Suprapubic skin (tissue), 4 donors: ENCODE measurements around the gene UBAP1L. TPM values are rescaled to one million over a fixed set of nuclear protein-coding genes. Genes with fewer than 3 reads are reported as not detected.

Experiments
- DNase-seq, 2 donors: peaks; one replicate each; pipeline ENCODE4 v3.0.0-alpha.2; 2019; ENCODE audit warnings: low spot score in 2 of 2
- H3K27ac ChIP-seq: fragments of 200-600 bp; sonication (generic); one replicate; pipeline ENCODE4 v1.5.1; 2019
- H3K27me3 ChIP-seq: fragments of 200-600 bp; sonication (generic); one replicate; pipeline ENCODE4 v1.5.1; 2019
- H3K36me3 ChIP-seq: fragments of 200-600 bp; sonication (generic); one replicate; pipeline ENCODE4 v1.5.1; 2019
- H3K4me1 ChIP-seq: fragments of 200-600 bp; sonication (generic); one replicate; pipeline ENCODE4 v1.5.1; 2019
- H3K4me3 ChIP-seq: fragments of 200-600 bp; sonication (generic); one replicate; pipeline ENCODE4 v1.5.1; 2019; ENCODE audit warnings: mild to moderate bottlenecking
- H3K9me3 ChIP-seq: fragments of 200-600 bp; sonication (generic); one replicate; pipeline ENCODE4 v1.5.1; 2019
- EP300 ChIP-seq: sonication (generic); formaldehyde crosslinking; IDR thresholded peaks from one replicate; pipeline ENCODE4 v1.6.1; 2017; ENCODE audit warnings: antibody characterized with exemption
- POLR2A ChIP-seq, 2 donors: fragments of 450-650 bp; IDR thresholded peaks; one replicate each; pipeline ENCODE4 v1.6.1; 2017; ENCODE audit warnings: antibody characterized with exemption in 2 of 2, mild to moderate bottlenecking in 2 of 2, moderate library complexity in 2 of 2
- POLR2AphosphoS5 ChIP-seq, 3 donors: sonication (generic); formaldehyde crosslinking; IDR thresholded peaks; one replicate each; pipeline ENCODE4 v1.6.1; 2017; ENCODE audit warnings: antibody characterized with exemption in 3 of 3
- WGBS: methylation state at CpG from one replicate; pipeline ENCODE4 v1.1.5; 2018; 5-methylcytosine and 5-hydroxymethylcytosine counted together
- total RNA-seq, 4 donors: library from RNA; depleted of rRNA; stranded (reverse); fragments of >200 nt; gene quantifications; one replicate each; pipeline ENCODE4 v1.1.0, GENCODE V29; 2016
- TF ChIP-seq, protein P1 (sequence below), 2 donors: fragments of 200-600 bp in 1 of 2; fragments of 450-650 bp in 1 of 2; sonication (generic) in 1 of 2; IDR thresholded peaks; one replicate each; pipeline ENCODE4 v1.5.1; 2016 to 2019; ENCODE audit warnings: antibody characterized with exemption in 2 of 2, mild to moderate bottlenecking in 1 of 2, moderate library complexity in 1 of 2

Gene UBAP1L
- total RNA-seq, 4 donors from 2014 or later, result 2.3 to 21.4 (median 5.6) TPM

DNA sequence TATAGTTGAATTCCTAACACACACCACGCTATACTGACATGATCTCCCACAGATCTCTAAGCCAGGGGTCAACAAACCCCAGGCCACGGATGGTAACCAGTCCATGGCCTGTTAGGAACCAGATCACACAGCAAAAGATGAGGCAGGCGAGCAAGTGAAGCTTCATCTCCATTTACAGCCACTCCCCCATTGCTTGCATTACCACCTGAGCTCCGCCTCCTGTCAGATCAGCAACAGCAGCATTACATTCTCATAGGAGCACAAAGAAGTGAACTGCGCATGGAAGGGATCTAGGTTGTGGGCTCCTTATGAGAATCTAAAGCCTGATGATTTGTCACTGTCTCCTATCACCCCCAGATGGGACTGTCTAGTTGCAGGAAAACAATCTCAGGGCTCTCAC lies 15.9 kb upstream of the UBAP1L start:
- no peak for DNase-seq
- H3K27ac ChIP-seq, result no peak overlapping the region
- peaks cover 34% of the 10 kb centered on the region for H3K4me1 ChIP-seq
- WGBS, result 73% methylated on average over 5 of the region's 5 CpGs
- H3K36me3 ChIP-seq, result peaks cover 41% of the 10 kb centered on the region
- TF ChIP-seq EP300 (no peak), POLR2AphosphoS5 (IDR thresholded peaks at IDR 0.05) (no peak), POLR2A (IDR thresholded peaks at IDR 0.05) (no peak)
- TF ChIP-seq, protein P1, sequence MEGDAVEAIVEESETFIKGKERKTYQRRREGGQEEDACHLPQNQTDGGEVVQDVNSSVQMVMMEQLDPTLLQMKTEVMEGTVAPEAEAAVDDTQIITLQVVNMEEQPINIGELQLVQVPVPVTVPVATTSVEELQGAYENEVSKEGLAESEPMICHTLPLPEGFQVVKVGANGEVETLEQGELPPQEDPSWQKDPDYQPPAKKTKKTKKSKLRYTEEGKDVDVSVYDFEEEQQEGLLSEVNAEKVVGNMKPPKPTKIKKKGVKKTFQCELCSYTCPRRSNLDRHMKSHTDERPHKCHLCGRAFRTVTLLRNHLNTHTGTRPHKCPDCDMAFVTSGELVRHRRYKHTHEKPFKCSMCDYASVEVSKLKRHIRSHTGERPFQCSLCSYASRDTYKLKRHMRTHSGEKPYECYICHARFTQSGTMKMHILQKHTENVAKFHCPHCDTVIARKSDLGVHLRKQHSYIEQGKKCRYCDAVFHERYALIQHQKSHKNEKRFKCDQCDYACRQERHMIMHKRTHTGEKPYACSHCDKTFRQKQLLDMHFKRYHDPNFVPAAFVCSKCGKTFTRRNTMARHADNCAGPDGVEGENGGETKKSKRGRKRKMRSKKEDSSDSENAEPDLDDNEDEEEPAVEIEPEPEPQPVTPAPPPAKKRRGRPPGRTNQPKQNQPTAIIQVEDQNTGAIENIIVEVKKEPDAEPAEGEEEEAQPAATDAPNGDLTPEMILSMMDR (IDR thresholded peaks at IDR 0.05), result no peak
- H3K4me3 ChIP-seq, result no peak overlapping the region
- H3K27me3 ChIP-seq, result no peaks in the 10 kb centered on the region
- H3K9me3 ChIP-seq, result no peaks in the 10 kb centered on the region

DNA sequence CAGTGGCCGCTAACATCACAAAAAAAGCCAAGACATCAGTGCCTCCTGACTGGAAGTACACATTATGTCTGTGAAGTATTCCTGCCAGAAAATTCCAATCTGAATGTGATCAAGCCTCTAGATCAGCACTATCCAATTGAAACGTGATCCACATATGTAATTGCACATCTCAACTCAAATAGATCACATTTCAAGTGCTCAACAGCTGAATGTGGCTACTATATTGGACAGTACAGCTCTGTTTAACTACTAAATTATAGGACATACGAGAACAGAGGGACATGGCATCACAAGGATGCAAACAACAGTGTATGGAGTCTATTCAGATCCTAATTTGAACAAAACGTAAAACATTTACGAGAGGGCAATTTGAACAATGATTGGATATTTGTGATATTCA lies 542 bp upstream of the UBAP1L start:
- Histone ChIP-seq H3K36me3 (peaks cover 81% of the 10 kb centered on the region), H3K27ac (no peak overlapping the region), H3K4me3 (no peak overlapping the region), H3K9me3 (no peaks in the 10 kb centered on the region), H3K27me3 (no peaks in the 10 kb centered on the region), H3K4me1 (no peaks in the 10 kb centered on the region)
- no peak for TF ChIP-seq EP300
- TF ChIP-seq, protein P1 (IDR thresholded peaks at IDR 0.05), result no peak
- TF ChIP-seq POLR2A (IDR thresholded peaks at IDR 0.05), result no peak
- no peak for TF ChIP-seq POLR2AphosphoS5 (IDR thresholded peaks at IDR 0.05)
- whole genome bisulfite sequencing, result 84% methylated on average over 5 of the region's 5 CpGs
- DNase-seq, result no peak

DNA sequence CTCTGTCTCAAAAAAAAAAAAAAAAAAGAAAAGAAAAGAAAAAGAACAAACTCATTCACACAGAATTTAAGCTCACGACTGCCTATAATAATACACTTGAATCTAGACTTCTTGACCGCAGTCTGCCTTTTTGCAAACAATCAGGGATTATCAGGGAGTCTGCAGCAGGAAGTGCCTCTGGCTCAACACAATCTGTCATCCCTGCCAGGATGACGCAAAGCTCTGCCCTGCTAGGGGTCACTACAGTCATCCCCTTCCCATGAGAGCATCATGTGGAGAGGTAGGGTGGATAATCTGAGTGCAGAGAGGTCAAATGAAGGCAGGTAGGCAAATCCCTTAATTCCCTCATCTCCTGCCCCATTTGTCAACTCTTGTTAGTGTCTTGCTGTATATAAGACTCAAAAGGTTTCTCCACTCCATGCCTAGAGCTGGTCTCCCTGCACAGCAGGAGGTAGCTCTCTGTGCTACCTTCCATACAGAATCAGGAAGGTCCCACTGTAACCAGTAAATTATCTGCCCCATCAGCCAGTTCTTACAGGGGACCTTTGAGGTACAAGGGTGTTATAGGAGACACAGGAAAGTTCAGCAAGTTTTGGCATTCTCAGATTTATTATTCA lies 4.2 kb downstream of the UBAP1L start:
- Histone ChIP-seq H3K9me3 (no peaks in the 10 kb centered on the region), H3K4me3 (no peak overlapping the region), H3K27me3 (no peaks in the 10 kb centered on the region), H3K27ac (no peak overlapping the region), H3K4me1 (no peaks in the 10 kb centered on the region), H3K36me3 (peaks cover 49% of the 10 kb centered on the region)
- WGBS, result 75% methylated on average over 3 of the region's 3 CpGs
- DNase-seq, result no peak
- no peak for TF ChIP-seq POLR2AphosphoS5 (IDR thresholded peaks at IDR 0.05)

DNA sequence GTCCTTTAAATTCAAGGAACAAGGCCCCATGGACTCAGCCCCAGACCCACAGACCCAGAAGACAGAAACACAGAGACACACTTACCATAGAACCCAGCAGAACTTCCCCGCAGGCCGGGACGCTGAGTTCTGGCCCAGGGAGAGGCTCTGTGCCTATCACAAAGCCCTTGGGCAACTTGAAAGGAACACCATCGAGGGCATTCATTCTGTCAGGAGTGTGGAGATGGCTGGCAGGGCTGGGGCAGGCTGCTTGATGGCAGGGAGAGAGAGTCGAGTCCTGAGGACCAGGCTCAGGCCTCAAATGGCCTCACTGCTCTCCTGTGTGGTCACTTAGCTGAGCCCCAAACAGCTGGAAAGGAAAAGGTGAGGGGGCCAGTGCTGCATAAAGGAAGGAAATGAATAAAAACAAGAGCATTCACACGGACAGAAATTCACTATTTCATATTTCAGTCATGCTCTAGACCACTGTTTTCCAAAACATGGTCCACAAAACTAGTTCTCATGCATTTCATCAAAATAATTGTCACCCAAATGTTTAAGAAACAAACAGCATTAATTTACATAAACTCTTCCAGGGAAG lies 8.9 kb downstream of the UBAP1L start:
- Histone ChIP-seq H3K4me1 (no peaks in the 10 kb centered on the region), H3K36me3 (peaks cover 30% of the 10 kb centered on the region), H3K9me3 (no peaks in the 10 kb centered on the region), H3K27me3 (no peaks in the 10 kb centered on the region), H3K27ac (no peak overlapping the region), H3K4me3 (no peak overlapping the region)
- 78% methylated on average over 6 of the region's 6 CpGs for WGBS
- TF ChIP-seq POLR2AphosphoS5 (IDR thresholded peaks at IDR 0.05), result no peak
- DNase-seq, result no peak

DNA sequence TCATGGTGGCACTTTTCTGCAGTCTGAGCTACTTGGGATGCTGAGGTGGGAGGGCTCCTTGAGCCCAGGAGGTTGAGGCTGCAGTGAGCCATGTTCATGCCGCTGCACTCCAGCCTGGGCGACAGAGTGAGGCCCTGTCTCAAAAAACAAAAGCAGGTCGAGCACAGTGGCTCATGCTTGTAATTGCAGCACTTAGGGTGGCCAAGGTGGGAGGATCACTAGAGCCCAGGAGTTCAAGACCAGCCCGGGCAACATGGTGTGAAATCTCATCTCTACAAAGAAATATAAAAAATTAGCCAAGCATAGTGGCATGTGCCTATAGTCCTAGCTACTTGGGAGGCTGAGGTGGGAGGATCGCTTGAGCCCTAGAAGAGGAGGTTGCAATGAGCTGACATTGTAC lies 10.0 kb downstream of the UBAP1L start:
- 78% methylated on average over 5 of the region's 5 CpGs for WGBS
- TF ChIP-seq, protein P1 (IDR thresholded peaks at IDR 0.05), result no peak
- TF ChIP-seq POLR2A (IDR thresholded peaks at IDR 0.05) (no peak), POLR2AphosphoS5 (IDR thresholded peaks at IDR 0.05) (no peak), EP300 (no peak)
- H3K4me3 ChIP-seq, result no peak overlapping the region
- H3K27me3 ChIP-seq, result no peaks in the 10 kb centered on the region
- no peaks in the 10 kb centered on the region for H3K4me1 ChIP-seq
- H3K9me3 ChIP-seq, result no peaks in the 10 kb centered on the region
- peaks cover 37% of the 10 kb centered on the region for H3K36me3 ChIP-seq
- no peak for DNase-seq
- no peak overlapping the region for H3K27ac ChIP-seq

DNA sequence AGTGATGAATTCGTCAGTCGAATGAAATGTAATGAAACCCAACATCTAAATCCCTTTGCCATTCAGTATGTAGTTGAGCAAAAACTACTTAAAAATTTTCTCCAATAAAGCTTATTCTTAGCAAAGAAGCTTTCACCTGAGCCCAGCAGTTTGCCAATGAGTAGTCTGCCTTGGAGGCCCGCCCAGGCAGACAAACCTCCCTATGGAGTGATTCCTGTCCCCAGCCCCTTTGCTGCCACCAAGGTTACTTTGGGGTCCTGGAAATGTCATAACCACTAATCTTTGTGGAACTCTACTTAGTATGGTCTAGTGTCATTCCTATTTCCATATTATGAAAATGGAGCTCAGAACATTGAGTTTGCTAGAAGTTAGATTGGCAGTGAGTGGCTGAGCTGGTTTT lies 12.1 kb downstream of the UBAP1L start:
- Histone ChIP-seq H3K27me3 (no peaks in the 10 kb centered on the region), H3K36me3 (peaks cover 58% of the 10 kb centered on the region), H3K27ac (no peak overlapping the region), H3K9me3 (no peaks in the 10 kb centered on the region), H3K4me3 (no peak overlapping the region), H3K4me1 (no peaks in the 10 kb centered on the region)
- TF ChIP-seq EP300 (no peak), POLR2A (IDR thresholded peaks at IDR 0.05) (no peak), POLR2AphosphoS5 (IDR thresholded peaks at IDR 0.05) (no peak)
- TF ChIP-seq, protein P1 (IDR thresholded peaks at IDR 0.05), result no peak
- WGBS, result 92% methylated on average over 3 of the region's 3 CpGs
- DNase-seq, result no peak
